Liver (tissue), 9 donors: ENCODE results near the gene GXYLT2. TPM values are rescaled to one million over a fixed set of nuclear protein-coding genes. Genes with fewer than 3 reads are reported as not detected.
A peak's percentile ranks its signal among the peaks of the same experiment; 100 is the strongest.

ENCODE experiments used
- DNase-seq: peaks from one replicate; pipeline ENCODE4 v3.0.0-alpha.2; 2017; ENCODE audit warnings: low spot score
- H3K27ac ChIP-seq, 2 donors: one replicate each; pipeline ENCODE4 v1.7.0; 2013; ENCODE audit warnings: inconsistent platforms in 2 of 2, low read length in 2 of 2, control low read depth in 1 of 2, low read depth in 1 of 2, mild to moderate bottlenecking in 1 of 2
- H3K27me3 ChIP-seq, 4 donors: one replicate each; pipeline versions ENCODE4 v1.6.1 to v1.7.0; 2013; ENCODE audit warnings: low read length in 3 of 4, inconsistent platforms in 1 of 4, mild to moderate bottlenecking in 1 of 4, moderate library complexity in 1 of 4; ENCODE audit not compliant: control insufficient read depth in 4 of 4, insufficient read depth in 4 of 4
- H3K36me3 ChIP-seq, 4 donors: one replicate each; pipeline versions ENCODE4 v1.6.1 to v1.7.0; 2013; ENCODE audit warnings: low read length in 3 of 4, mild to moderate bottlenecking in 3 of 4, low read depth in 1 of 4, moderate library complexity in 1 of 4; ENCODE audit not compliant: control insufficient read depth in 4 of 4, insufficient read depth in 3 of 4
- H3K4me1 ChIP-seq, 4 donors: one replicate each; pipeline versions ENCODE4 v1.6.1 to v1.7.0; 2013; ENCODE audit warnings: low read length in 3 of 4, mild to moderate bottlenecking in 3 of 4, moderate library complexity in 1 of 4; ENCODE audit not compliant: control insufficient read depth in 4 of 4, insufficient read depth in 4 of 4
- H3K4me3 ChIP-seq, 3 donors: one replicate each; pipeline versions ENCODE4 v1.6.1 to v1.7.0; 2013; ENCODE audit warnings: low read length in 3 of 3, control low read depth in 1 of 3, low read depth in 1 of 3, mild to moderate bottlenecking in 1 of 3
- H3K9ac ChIP-seq, 2 donors: one replicate each; pipeline ENCODE4 v1.7.0; 2013; ENCODE audit warnings: low read length in 2 of 2, mild to moderate bottlenecking in 2 of 2, moderate library complexity in 2 of 2, control low read depth in 1 of 2, low read depth in 1 of 2
- H3K9me3 ChIP-seq, 4 donors: one replicate each; pipeline versions ENCODE4 v1.6.1 to v1.7.0; 2013; ENCODE audit warnings: low read length in 3 of 4; ENCODE audit not compliant: control insufficient read depth in 4 of 4
- CTCF ChIP-seq: fragments of 150-350 bp; IDR thresholded peaks from 2 replicates; pipeline ENCODE4 v1.5.1; 2017; ENCODE audit warnings: improper control_type of control experiment, low read depth, low read length; ENCODE audit not compliant: missing input control
- EGR1 ChIP-seq, 2 donors: IDR thresholded peaks; 2 replicates each; pipeline ENCODE4 v1.6.1; 2016 to 2018; ENCODE audit warnings: antibody characterized with exemption in 2 of 2, low read depth in 2 of 2
- FOXA1 ChIP-seq: IDR thresholded peaks from 2 replicates; pipeline ENCODE4 v1.6.1; 2016; ENCODE audit warnings: antibody characterized with exemption
- FOXA2 ChIP-seq: IDR thresholded peaks from 2 replicates; pipeline ENCODE4 v1.6.1; 2016; ENCODE audit warnings: antibody characterized with exemption
- GABPA ChIP-seq, 2 donors: IDR thresholded peaks in 1 of 2; conservative IDR thresholded peaks in 1 of 2; 2 replicates each; pipeline ENCODE4 v1.6.1; 2016; ENCODE audit warnings: antibody characterized with exemption in 2 of 2, mild to moderate bottlenecking in 1 of 2, moderate library complexity in 1 of 2
- HNF4A ChIP-seq, 2 donors: conservative IDR thresholded peaks; 2 replicates each; pipeline ENCODE4 v1.6.1; 2016; ENCODE audit warnings: antibody characterized with exemption in 2 of 2, mild to moderate bottlenecking in 2 of 2
- HNF4G ChIP-seq: IDR thresholded peaks from 2 replicates; pipeline ENCODE4 v1.6.1; 2016; ENCODE audit warnings: antibody characterized with exemption
- JUND ChIP-seq, 2 donors: IDR thresholded peaks; 2 replicates each; pipeline ENCODE4 v1.6.1; 2016; ENCODE audit warnings: antibody characterized with exemption in 2 of 2
- NR2F2 ChIP-seq: IDR thresholded peaks from 2 replicates; pipeline ENCODE4 v1.6.1; 2016; ENCODE audit warnings: antibody characterized with exemption
- RAD21 ChIP-seq, 2 donors: IDR thresholded peaks; 2 replicates each; pipeline ENCODE4 v1.6.1; 2016; ENCODE audit warnings: antibody characterized with exemption in 2 of 2, mild to moderate bottlenecking in 2 of 2
- RXRA ChIP-seq, 2 donors: IDR thresholded peaks; 2 replicates each; pipeline ENCODE4 v1.6.1; 2017 to 2018; ENCODE audit warnings: antibody characterized with exemption in 2 of 2, mild to moderate bottlenecking in 1 of 2
- SP1 ChIP-seq: IDR thresholded peaks from 2 replicates; pipeline ENCODE4 v1.6.1; 2018; ENCODE audit warnings: antibody characterized with exemption, mild to moderate bottlenecking
- TAF1 ChIP-seq: conservative IDR thresholded peaks from 2 replicates; pipeline ENCODE4 v1.6.1; 2016; ENCODE audit warnings: antibody characterized with exemption, mild to moderate bottlenecking
- YY1 ChIP-seq: IDR thresholded peaks from 2 replicates; pipeline ENCODE4 v1.6.1; 2016; ENCODE audit warnings: antibody characterized with exemption, mild to moderate bottlenecking
- ZBTB33 ChIP-seq: IDR thresholded peaks from 2 replicates; pipeline ENCODE4 v1.6.1; 2016; ENCODE audit warnings: antibody characterized with exemption
- WGBS: extraction: QIAGEN DNeasy Blood & Tissue Kit; methylation state at CpG from one replicate; pipeline ENCODE4 v1.1.7; 2013; 5-methylcytosine and 5-hydroxymethylcytosine counted together
- polyA plus RNA-seq, 2 donors: library from polyadenylated mRNA; stranded (reverse) in 1 of 2; unstranded in 1 of 2; fragments of 200-250 nt in 1 of 2; fragments of >200 nt in 1 of 2; fragmentation: Nextera tagmentation in 1 of 2; extraction: Ambion mirVana in 1 of 2; gene quantifications; one replicate each; pipeline versions ENCODE4 v1.2.1 to v1.2.3, GENCODE V29; 2013 to 2015
- total RNA-seq, 2 donors: library from RNA; depleted of rRNA; stranded (reverse); fragments of >200 nt; gene quantifications; one replicate each; pipeline ENCODE4 v1.2.3, GENCODE V29; 2014
- TF ChIP-seq, protein P1 (sequence below): IDR thresholded peaks from 2 replicates; pipeline ENCODE4 v1.6.1; 2016; ENCODE audit warnings: antibody characterized with exemption
- TF ChIP-seq, protein P2 (sequence below): IDR thresholded peaks from 2 replicates; pipeline ENCODE4 v1.6.1; 2016; ENCODE audit warnings: antibody characterized with exemption, mild to moderate bottlenecking
- TF ChIP-seq, protein P3 (sequence below): IDR thresholded peaks from 2 replicates; pipeline ENCODE4 v1.6.1; 2016; ENCODE audit warnings: antibody characterized with exemption
- donor health status: healthy.
- donor health status: healthy.
- donor health status: healthy.
- donor health status: healthy.
- donor health status: healthy.

GXYLT2 gene
- total and polyA plus RNA-seq, 4 donors, result 0.06 to 0.98 (median 0.10) TPM

DNA sequence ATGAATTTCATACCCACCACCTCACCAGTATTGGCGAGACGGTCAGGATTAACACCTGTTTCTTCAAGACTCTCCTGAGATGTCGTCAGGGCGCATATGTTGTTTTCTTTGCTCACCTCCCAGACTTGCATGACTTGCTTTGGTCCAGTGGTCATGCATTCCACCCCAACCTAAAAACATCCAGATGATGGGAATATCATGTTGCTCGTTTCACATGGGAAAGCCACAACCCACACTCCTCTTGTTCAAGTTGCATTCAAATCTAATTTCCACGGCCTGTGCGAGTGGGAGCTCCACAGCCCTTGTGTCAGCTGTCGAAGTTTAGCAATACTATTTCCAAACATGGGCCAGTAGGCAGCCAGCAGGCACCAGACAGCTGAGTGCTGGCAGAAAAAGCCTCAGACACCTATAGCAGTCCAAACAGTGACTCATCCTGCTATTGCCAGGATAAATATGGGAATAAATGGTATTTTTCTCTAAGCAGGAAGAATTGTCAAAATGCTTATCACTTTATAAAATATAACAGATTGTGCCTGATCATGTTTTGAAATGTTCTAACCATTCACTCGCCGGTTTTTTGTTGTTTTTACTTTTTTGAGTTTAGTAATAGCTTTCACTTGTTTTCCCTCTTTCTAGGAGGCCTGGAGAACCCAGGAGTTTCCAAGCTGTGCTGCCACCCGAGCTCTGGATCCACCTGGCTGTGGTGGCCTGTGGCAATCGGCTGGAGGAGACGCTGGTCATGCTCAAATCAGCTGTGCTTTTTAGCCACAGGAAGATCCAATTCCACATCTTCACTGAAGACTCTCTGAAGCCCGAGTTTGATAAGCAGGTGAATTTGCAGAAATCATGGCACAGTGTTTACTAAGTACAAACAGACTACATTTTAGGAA, 20.1 kb downstream of the GXYLT2 start:
- no peaks in the 10 kb centered on the region for H3K27me3 ChIP-seq

DNA sequence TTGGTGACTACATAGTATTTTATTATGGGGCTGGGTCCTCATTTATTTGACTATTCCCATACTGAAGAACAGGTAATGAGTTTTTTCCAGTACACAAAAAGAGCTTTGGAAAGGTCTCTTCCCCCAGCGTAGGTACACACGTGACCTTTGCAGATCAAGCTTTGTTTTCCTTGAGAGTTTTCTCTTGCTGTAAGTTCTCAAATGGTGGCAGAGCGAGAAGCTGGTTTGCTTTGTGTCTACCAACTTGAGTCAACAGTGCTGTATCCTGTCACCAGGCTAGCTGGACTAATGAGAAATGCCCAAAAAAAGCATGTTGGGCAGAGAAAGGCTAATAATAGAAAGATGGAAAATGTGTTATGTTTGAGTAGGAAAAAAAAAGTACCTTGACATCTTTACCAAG, 21.7 kb downstream of the GXYLT2 start:
- TF ChIP-seq HNF4A (conservative IDR thresholded peaks at IDR 0.05) (no peak), FOXA2 (no peak), FOXA1 (no peak), CTCF (no peak), EGR1 (IDR thresholded peaks at IDR 0.05; ENCODE audit: low read depth in 2 of 2) (no peak), SP1 (no peak), HNF4G (no peak), JUND (IDR thresholded peaks at IDR 0.05) (no peak), RXRA (IDR thresholded peaks at IDR 0.05) (no peak), NR2F2 (no peak), RAD21 (IDR thresholded peaks at IDR 0.05) (no peak), YY1 (no peak), GABPA (IDR thresholded peaks at IDR 0.05 in 1 of 2, conservative IDR thresholded peaks at IDR 0.05 in 1 of 2) (no peak), ZBTB33 (no peak), TAF1 (no peak)
- TF ChIP-seq, protein P1, sequence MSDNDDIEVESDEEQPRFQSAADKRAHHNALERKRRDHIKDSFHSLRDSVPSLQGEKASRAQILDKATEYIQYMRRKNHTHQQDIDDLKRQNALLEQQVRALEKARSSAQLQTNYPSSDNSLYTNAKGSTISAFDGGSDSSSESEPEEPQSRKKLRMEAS, result no peak
- TF ChIP-seq, protein P2, sequence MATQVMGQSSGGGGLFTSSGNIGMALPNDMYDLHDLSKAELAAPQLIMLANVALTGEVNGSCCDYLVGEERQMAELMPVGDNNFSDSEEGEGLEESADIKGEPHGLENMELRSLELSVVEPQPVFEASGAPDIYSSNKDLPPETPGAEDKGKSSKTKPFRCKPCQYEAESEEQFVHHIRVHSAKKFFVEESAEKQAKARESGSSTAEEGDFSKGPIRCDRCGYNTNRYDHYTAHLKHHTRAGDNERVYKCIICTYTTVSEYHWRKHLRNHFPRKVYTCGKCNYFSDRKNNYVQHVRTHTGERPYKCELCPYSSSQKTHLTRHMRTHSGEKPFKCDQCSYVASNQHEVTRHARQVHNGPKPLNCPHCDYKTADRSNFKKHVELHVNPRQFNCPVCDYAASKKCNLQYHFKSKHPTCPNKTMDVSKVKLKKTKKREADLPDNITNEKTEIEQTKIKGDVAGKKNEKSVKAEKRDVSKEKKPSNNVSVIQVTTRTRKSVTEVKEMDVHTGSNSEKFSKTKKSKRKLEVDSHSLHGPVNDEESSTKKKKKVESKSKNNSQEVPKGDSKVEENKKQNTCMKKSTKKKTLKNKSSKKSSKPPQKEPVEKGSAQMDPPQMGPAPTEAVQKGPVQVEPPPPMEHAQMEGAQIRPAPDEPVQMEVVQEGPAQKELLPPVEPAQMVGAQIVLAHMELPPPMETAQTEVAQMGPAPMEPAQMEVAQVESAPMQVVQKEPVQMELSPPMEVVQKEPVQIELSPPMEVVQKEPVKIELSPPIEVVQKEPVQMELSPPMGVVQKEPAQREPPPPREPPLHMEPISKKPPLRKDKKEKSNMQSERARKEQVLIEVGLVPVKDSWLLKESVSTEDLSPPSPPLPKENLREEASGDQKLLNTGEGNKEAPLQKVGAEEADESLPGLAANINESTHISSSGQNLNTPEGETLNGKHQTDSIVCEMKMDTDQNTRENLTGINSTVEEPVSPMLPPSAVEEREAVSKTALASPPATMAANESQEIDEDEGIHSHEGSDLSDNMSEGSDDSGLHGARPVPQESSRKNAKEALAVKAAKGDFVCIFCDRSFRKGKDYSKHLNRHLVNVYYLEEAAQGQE, result no peak
- TF ChIP-seq, protein P3, sequence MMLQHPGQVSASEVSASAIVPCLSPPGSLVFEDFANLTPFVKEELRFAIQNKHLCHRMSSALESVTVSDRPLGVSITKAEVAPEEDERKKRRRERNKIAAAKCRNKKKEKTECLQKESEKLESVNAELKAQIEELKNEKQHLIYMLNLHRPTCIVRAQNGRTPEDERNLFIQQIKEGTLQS, result no peak
- H3K36me3 ChIP-seq, result no peaks in the 10 kb centered on the region

More for the DNA sequence above, 20.1 kb downstream of the GXYLT2 start:
- H3K9me3 ChIP-seq, result no peaks in the 10 kb centered on the region
- H3K9ac ChIP-seq, result no peak overlapping the region
- no peaks in the 10 kb centered on the region for H3K36me3 ChIP-seq
- TF ChIP-seq FOXA1 (no peak), JUND (IDR thresholded peaks at IDR 0.05) (peak in 1 of 2 donors; percentile 86), HNF4A (conservative IDR thresholded peaks at IDR 0.05) (peak in 1 of 2 donors; percentile 4)
- no peak for DNase-seq
- 79% methylated on average over 14 of the region's 14 CpGs for WGBS
- H3K4me3 ChIP-seq, result no peak overlapping the region
- H3K4me1 ChIP-seq, result peaks cover 0 to 8% (median 5%) of the 10 kb centered on the region in 4 donors
- peak overlapping the region in 1 of 2 donors; percentile 29 for H3K27ac ChIP-seq

More for the DNA sequence above, 21.7 kb downstream of the GXYLT2 start:
- no peak for DNase-seq
- no peak overlapping the region for H3K4me3 ChIP-seq
- H3K9me3 ChIP-seq, result no peaks in the 10 kb centered on the region
- WGBS, result 94% methylated on average over 3 of the region's 3 CpGs
- no peak overlapping the region for H3K27ac ChIP-seq
- no peaks in the 10 kb centered on the region for H3K27me3 ChIP-seq
- no peak overlapping the region for H3K9ac ChIP-seq
- H3K4me1 ChIP-seq, result peaks cover 0 to 8% (median 5%) of the 10 kb centered on the region in 4 donors
